Measurements from ENCODE around the gene CES5A.

CES5A gene

GRCh38 chr16:55811811-55812210 is 63.4 kb downstream of the CES5A start:
- TF ChIP-seq ZBTB7A (IDR thresholded peaks at IDR 0.05; ENCODE audit: low read depth) (no peak), RAD21 (IDR thresholded peaks at IDR 0.05; ENCODE audit: low read depth) (no peak), MAX (IDR thresholded peaks at IDR 0.05) (no peak), TCF12 (IDR thresholded peaks at IDR 0.05; ENCODE audit: low read depth) (no peak), TAF1 (IDR thresholded peaks at IDR 0.05; ENCODE audit: low read depth) (no peak), FOXM1 (IDR thresholded peaks at IDR 0.05; ENCODE audit: borderline replicate concordance, low read depth) (no peak), YY1 (IDR thresholded peaks at IDR 0.05; ENCODE audit: low read depth) (no peak), EGR1 (IDR thresholded peaks at IDR 0.05) (no peak), CEBPB (IDR thresholded peaks at IDR 0.05) (no peak), USF1 (IDR thresholded peaks at IDR 0.05) (no peak), REST (IDR thresholded peaks at IDR 0.05; ENCODE audit: low read depth) (no peak), CREB1 (IDR thresholded peaks at IDR 0.05; ENCODE audit: low read depth) (no peak), TEAD4 (IDR thresholded peaks at IDR 0.05) (no peak), NFIC (IDR thresholded peaks at IDR 0.05) (no peak), EP300 (IDR thresholded peaks at IDR 0.05; ENCODE audit: borderline replicate concordance) (no peak)

GRCh38 chr16:55810451-55810961 is 64.7 kb downstream of the CES5A start:
- TF ChIP-seq TEAD4 (IDR thresholded peaks at IDR 0.05) (no peak), CREB1 (IDR thresholded peaks at IDR 0.05; ENCODE audit: low read depth) (no peak), EP300 (IDR thresholded peaks at IDR 0.05; ENCODE audit: borderline replicate concordance) (no peak), TAF1 (IDR thresholded peaks at IDR 0.05; ENCODE audit: low read depth) (no peak), REST (IDR thresholded peaks at IDR 0.05; ENCODE audit: low read depth) (no peak)

- TF ChIP-seq TEAD4 (IDR thresholded peaks at IDR 0.05): no peak
- TF ChIP-seq FOXM1 (IDR thresholded peaks at IDR 0.05; ENCODE audit: borderline replicate concordance, low read depth): no peak
- TF ChIP-seq YY1 (IDR thresholded peaks at IDR 0.05; ENCODE audit: low read depth): no peak
- TF ChIP-seq CREB1 (IDR thresholded peaks at IDR 0.05; ENCODE audit: low read depth): no peak
- TF ChIP-seq TAF1 (IDR thresholded peaks at IDR 0.05; ENCODE audit: low read depth): no peak
- TF ChIP-seq EP300 (IDR thresholded peaks at IDR 0.05; ENCODE audit: borderline replicate concordance): no peak
- TF ChIP-seq USF1 (IDR thresholded peaks at IDR 0.05): no peak
- no peak for TF ChIP-seq CEBPB (IDR thresholded peaks at IDR 0.05)
- no peak for TF ChIP-seq TCF12 (IDR thresholded peaks at IDR 0.05; ENCODE audit: low read depth)
- no peak for TF ChIP-seq EGR1 (IDR thresholded peaks at IDR 0.05)
Measured at GRCh38 chr16:55809851-55810250, 65.3 kb downstream of the CES5A start.

GRCh38 chr16:55809386-55809785 is 65.8 kb downstream of the CES5A start:
- TF ChIP-seq CEBPB (IDR thresholded peaks at IDR 0.05) (no peak), EGR1 (IDR thresholded peaks at IDR 0.05) (no peak), TAF1 (IDR thresholded peaks at IDR 0.05; ENCODE audit: low read depth) (no peak), YY1 (IDR thresholded peaks at IDR 0.05; ENCODE audit: low read depth) (no peak), TEAD4 (IDR thresholded peaks at IDR 0.05) (no peak), TCF12 (IDR thresholded peaks at IDR 0.05; ENCODE audit: low read depth) (no peak), RAD21 (IDR thresholded peaks at IDR 0.05; ENCODE audit: low read depth) (no peak), EP300 (IDR thresholded peaks at IDR 0.05; ENCODE audit: borderline replicate concordance) (no peak), CREB1 (IDR thresholded peaks at IDR 0.05; ENCODE audit: low read depth) (no peak), FOXM1 (IDR thresholded peaks at IDR 0.05; ENCODE audit: borderline replicate concordance, low read depth) (no peak), MAX (IDR thresholded peaks at IDR 0.05) (no peak)

All from Ishikawa (cell line).